Hematopoietic multipotent progenitor cell (in vitro differentiated cells): ENCODE results near the gene NR2E1. TPM values are rescaled to one million over a fixed set of nuclear protein-coding genes. Genes with fewer than 3 reads are reported as not detected.

Experiments
- DNase-seq, 3 donors: peaks; one replicate each; pipeline ENCODE4 v3.0.0-alpha.2; 2011 to 2015; ENCODE audit warnings: low read depth in 2 of 3, low spot score in 2 of 3
- total RNA-seq: library from RNA; depleted of rRNA; stranded (reverse); fragments of >200 nt; gene quantifications from one replicate; pipeline ENCODE4 v1.2.3, GENCODE V29; 2012

NR2E1 gene
- total RNA-seq: not detected

GRCh38 chr6:108165714-108166663 is at the start of gene NR2E1:
Gene NR2E1, plus strand, starts transcription at chr6:108166022. Its CDS starts 744 bp downstream, at chr6:108166766.
- peak in 1 of 3 donors; percentile 47 for DNase-seq

- DNase-seq: peak in 1 of 3 donors; percentile 10
Measured at GRCh38 chr6:108116546-108117426, 49.0 kb upstream of the NR2E1 start.

- peak in 1 of 3 donors; percentile 55 for DNase-seq
Measured at GRCh38 chr6:108117427-108118358, 48.1 kb upstream of the NR2E1 start.

DNA sequence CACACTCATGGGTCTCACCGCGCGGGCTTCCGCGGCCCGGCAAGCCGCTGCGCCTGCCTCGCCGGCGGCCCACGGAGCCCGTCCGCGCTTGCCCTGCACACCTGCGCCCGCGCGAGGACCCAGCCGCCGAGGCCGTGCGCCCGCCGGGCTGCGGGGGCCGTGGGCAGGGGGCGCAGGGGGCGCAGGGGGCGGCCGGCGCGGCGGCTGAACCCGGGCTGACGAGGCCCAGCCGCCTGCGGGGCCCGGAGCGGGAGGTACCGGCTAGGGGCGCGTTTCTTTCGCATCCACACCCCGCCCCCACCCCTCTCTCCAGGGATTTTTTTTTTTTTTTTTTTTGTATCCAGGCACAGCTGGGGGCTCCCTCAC is 47.5 kb upstream of the NR2E1 start:
- DNase-seq: no peak

GRCh38 chr6:108118810-108119768 is 46.7 kb upstream of the NR2E1 start:
- peak in 1 of 3 donors; percentile 33 for DNase-seq

DNA sequence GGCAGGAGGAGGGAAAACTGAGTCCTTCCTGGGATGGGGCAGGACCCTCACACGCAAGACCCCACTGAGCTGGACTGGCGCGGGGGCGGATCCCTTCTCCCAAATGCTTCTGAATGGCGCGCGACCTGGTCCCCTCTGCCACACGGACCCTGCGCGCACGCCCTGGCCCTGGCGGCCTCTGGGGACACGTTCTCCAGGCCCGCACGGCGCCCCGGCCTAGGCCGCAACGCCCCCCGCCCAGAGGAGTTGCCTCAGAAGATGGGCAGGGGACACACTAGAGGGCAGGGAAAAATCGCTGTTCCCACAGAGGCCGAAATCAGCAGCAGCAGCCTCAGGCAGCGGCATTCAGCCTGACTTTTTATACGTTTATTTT is 46.1 kb upstream of the NR2E1 start:
- DNase-seq: no peak

DNA sequence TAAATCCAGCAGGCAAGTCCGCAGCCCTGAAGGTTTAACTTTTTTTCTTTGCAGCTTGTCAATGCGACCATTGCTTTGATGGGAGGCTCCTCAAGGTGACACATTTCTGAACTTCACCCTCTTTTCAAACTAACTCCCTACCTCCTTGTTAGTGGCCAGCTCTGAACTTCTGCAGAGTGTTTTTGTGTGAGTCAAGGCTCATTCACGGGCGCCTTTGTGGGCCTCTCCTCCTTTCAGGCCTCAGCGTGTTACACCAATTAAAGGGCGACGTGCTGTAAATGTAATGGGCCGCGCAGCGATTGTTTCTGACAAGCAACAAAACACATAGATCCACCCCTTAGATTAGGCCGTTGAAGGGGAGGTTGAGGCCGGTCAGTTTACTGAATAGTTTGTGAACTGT is 45.5 kb upstream of the NR2E1 start:
- DNase-seq: no peak

DNA sequence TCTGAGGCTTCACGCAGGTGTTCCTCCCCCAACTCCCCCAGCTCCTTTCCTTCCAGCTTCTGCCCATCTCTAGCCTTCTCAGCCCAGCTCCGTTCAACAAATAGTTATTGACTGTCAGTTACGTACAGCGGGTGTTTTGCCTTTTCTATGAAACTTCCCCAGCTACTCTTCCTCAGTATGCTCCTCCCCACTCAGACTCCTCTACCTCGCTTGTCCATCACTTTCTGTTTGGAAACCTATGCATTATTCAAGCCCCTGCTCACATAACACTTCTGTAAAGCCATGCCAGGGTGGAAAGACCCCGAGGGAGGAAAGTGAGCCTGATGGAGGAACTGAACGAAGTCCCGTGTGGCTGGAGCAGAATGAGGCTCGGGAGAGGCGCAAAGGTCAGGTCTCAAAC is 44.2 kb upstream of the NR2E1 start:
- no peak for DNase-seq

DNA sequence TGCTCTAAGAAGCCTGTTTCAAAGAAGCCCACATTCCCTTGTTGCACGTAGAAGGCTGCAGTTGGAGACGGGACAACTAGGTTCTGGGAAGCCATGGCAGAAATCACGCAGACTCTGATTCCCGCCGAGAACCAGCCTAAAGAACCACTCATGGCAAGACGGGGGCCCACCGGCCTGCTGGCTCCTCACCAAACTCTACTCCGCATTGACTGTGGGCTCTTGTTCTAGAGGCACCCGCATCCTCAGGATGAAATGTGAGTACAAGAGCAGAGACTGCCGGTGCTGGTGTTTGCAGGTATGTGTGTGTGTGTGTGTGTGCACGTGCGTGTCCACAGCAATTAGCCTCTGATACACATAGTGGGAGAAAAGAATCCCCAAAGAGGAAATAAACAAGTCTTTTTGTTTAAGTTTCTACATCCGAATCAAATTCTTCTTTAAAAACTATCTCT is 42.3 kb upstream of the NR2E1 start:
- DNase-seq: peak in 1 of 3 donors; percentile 7

DNA sequence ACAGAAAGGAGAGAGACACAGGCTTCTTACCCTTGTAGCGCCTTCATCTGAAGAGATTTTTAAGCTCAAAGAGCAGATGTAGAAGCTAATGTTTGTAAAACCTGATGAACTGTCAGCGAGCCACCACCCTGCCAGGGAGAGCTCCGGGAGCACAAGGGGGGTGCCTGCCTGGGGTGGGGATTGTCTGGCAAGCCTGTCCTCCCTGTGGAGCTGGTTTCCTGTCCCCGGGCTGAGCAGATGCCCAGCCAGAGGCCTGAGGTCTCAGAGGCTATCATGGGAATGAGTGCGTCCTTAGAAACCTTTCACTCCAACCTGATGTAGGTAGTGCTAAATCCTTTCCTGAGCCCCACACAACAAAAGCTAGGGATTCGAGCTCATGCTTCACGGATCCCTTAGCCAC is 41.9 kb upstream of the NR2E1 start:
- no peak for DNase-seq

DNA sequence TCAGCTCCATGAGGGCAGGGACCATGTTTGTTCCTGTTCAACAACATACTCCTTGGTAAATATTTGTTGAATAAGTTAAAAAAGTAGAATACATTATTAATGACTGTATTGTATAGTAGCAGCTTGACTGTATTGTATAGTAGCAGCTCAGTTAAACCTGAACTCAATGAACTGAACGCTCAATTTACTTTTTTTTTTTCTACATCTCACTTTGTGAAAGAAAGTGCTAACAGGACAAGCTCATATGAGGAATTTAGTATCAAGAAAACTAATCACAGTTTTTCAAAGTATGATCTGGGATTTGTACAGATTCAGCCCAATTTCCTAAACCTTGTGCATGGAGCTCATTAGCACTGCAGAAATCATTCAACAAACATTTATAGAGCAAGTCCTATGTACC is 38.8 kb upstream of the NR2E1 start:
- no peak for DNase-seq

- no peak for DNase-seq
Measured at GRCh38 chr6:108127826-108128225, 38.0 kb upstream of the NR2E1 start.

DNA sequence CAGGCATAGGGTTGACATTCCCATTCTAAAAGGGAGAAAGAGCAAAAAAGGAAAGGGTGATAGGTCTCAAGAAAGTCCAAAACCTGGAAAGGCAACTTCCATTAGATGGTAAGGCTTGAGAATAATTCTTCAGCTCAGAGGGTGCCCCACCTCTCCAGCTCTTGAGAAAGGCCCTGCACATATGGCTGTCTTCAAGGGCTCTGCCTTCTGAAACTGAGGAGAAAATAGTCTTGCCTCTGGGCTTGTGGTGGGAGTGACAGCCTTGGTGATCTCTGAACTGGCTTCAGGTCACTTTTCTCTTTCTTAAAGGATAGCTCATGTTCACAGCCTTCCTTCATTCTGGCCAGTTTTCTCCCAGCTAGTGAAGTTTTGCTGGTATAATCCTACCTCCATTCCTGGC is 35.6 kb upstream of the NR2E1 start:
- no peak for DNase-seq

GRCh38 chr6:108132863-108133262 is 33.0 kb upstream of the NR2E1 start:
- DNase-seq: peak in 1 of 3 donors; percentile 23

DNA sequence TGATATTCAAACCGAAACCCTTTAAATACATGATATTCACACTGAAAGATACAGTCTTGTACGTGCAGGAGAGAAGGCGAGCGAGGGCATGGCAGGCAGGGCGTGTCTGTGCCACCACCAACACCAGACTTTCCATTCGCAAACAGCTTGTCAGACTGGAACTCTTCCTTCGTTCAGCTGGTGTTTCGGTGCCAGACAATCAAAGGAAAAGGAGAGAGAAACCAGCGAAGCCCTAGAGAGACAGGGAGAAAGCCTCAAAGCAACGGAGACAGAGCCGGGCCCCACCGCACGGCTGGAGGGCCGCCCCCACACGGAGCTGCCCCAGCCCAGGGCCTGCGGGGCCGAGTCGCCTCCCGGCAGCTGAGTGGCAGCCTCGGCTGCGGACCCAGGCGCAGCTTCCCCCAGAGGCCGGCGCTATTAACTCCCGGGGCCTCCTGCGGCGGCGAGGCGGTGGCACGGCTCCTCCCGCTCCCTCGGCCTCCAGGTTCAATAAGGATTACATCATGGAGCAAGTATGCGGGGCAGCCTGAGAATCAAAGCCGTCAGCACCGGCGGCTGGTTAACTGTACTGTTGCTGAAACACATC is 32.1 kb upstream of the NR2E1 start:
- DNase-seq: peak in 2 of 3 donors; percentile 32 to 45

GRCh38 chr6:108134213-108134970 is 31.4 kb upstream of the NR2E1 start:
- DNase-seq: peak in 1 of 3 donors; percentile 13

- DNase-seq: no peak
Measured at GRCh38 chr6:108142240-108142639, 23.6 kb upstream of the NR2E1 start.

- no peak for DNase-seq
Measured at GRCh38 chr6:108145639-108146038, 20.2 kb upstream of the NR2E1 start.
